WTC11 (cell line): Measurements from ENCODE around the gene CYBA. TPM values are rescaled to one million over a fixed set of nuclear protein-coding genes. Genes with fewer than 3 reads are reported as not detected.

Experiments used
- ATAC-seq: fragments of 200-7000 bp; cut with Tn5 transposase; 2 replicates; pipeline ENCODE4 v1.10.0; 2021; ENCODE audit warnings: mild to moderate bottlenecking, moderate library complexity
- CTCF ChIA-PET: fragments of 300-600 bp; sonication (Branson Sonifier 250); formaldehyde crosslinking; loops from one replicate; lab custom pipeline; 2021; ENCODE audit warnings: antibody characterized with exemption; lab: Charles Lee
- POLR2A ChIA-PET: fragments of 350-600 bp; sonication (Branson Sonifier 250); formaldehyde crosslinking; loops from one replicate; lab custom pipeline; 2021; ENCODE audit warnings: antibody characterized with exemption; lab: Charles Lee
- DNase-seq: peaks from one replicate; pipeline ENCODE4 v3.0.0; 2021; ENCODE audit warnings: low spot score
- H3K27ac Mint-ChIP-seq: 2 replicates; pipeline ENCODE4 v1.8.0; 2021; ENCODE audit warnings: mixed read lengths
- H3K27me3 Mint-ChIP-seq: 2 replicates; pipeline ENCODE4 v1.8.0; 2021; ENCODE audit warnings: low read depth, mild to moderate bottlenecking, moderate library complexity, mixed read lengths
- H3K36me3 Mint-ChIP-seq: 2 replicates; pipeline ENCODE4 v1.8.0; 2021; ENCODE audit warnings: mixed read lengths
- H3K4me1 Mint-ChIP-seq: 2 replicates; pipeline ENCODE4 v1.8.0; 2022; ENCODE audit warnings: mixed read lengths
- H3K4me3 Mint-ChIP-seq: 2 replicates; pipeline ENCODE4 v1.8.0; 2021; ENCODE audit warnings: mild to moderate bottlenecking, moderate library complexity, mixed read lengths
- H3K9me3 Mint-ChIP-seq: 2 replicates; pipeline ENCODE4 v1.8.0; 2021; ENCODE audit warnings: mixed read lengths
- CTCF ChIP-seq: fragments of 200-600 bp; IDR thresholded peaks from 2 replicates; pipeline ENCODE4 v1.8.0; 2022; ENCODE audit warnings: antibody characterized with exemption
- IRF1 ChIP-seq: sonication (generic); formaldehyde crosslinking; IDR thresholded peaks from 2 replicates; pipeline ENCODE4 v1.8.0; 2023; ENCODE audit warnings: missing genetic modification reagents
- NFYB ChIP-seq: sonication (generic); formaldehyde crosslinking; conservative IDR thresholded peaks from 2 replicates; pipeline ENCODE4 v1.8.0; 2022; ENCODE audit warnings: low read depth, missing genetic modification reagents
- PREB ChIP-seq: sonication (generic); formaldehyde crosslinking; IDR thresholded peaks from 2 replicates; pipeline ENCODE4 v1.8.1; 2022; ENCODE audit warnings: mild to moderate bottlenecking, missing genetic modification reagents, moderate library complexity, borderline replicate concordance
- SP1 ChIP-seq: sonication (generic); formaldehyde crosslinking; conservative IDR thresholded peaks from 2 replicates; pipeline ENCODE4 v1.8.1; 2022; ENCODE audit warnings: missing genetic modification reagents
- STAT6 ChIP-seq: sonication (generic); formaldehyde crosslinking; conservative IDR thresholded peaks from 2 replicates; pipeline ENCODE4 v1.8.1; 2023; ENCODE audit warnings: mild to moderate bottlenecking, low read depth, missing genetic modification reagents, moderate library complexity
- ZBTB43 ChIP-seq: sonication (generic); formaldehyde crosslinking; IDR thresholded peaks from 2 replicates; pipeline ENCODE4 v1.8.1; 2023; ENCODE audit warnings: mild to moderate bottlenecking, missing genetic modification reagents
- total RNA-seq: library from RNA; stranded (reverse); gene quantifications from 3 replicates; pipeline ENCODE4 v1.2.3, GENCODE V29; 2021

CYBA gene
- total RNA-seq, 1 experiment from 2014 or later, result 169 TPM

- TF ChIP-seq ZBTB43 (CRISPR knock-in tag), result no peak
- TF ChIP-seq NFYB, result peak; percentile 63
- TF ChIP-seq PREB (CRISPR knock-in tag), result peak; percentile 60; the same call in 1 of the 2 replicates
Measured at GRCh38 chr16:88686439-88687253, 35.8 kb upstream of the CYBA start, which contains the start of gene SNAI3 (continued).

- DNase-seq, result no peak
- ChIA-PET CTCF (interaction anchor here (1.1 to 5.8 kb wide), 9 partner anchors 13 to 171 kb away, joined by 3 to 111 read pairs (median 7); partner anchors contain the start of genes GALNS, IL17C, MVD and TRAPPC2L), POLR2A (interaction anchor here (0.5 to 0.6 kb wide), 2 partner anchors 74 to 723 kb away, joined by 3 read pairs; no protein-coding TSS in a partner anchor)
- Mint-ChIP-seq H3K4me1 (peaks cover 15% of the 10 kb centered on the region), H3K27me3 (peaks cover 28% of the 10 kb centered on the region), H3K4me3 (peak overlapping the region; percentile 74), H3K36me3 (no peaks in the 10 kb centered on the region), H3K27ac (no peak overlapping the region), H3K9me3 (no peaks in the 10 kb centered on the region)
- peak; percentile 35 for ATAC-seq
- TF ChIP-seq SP1 (CRISPR knock-in tag) (0 out of 2 replicates have a peak, but pooled peaks have one; percentile 4), STAT6 (CRISPR knock-in tag) (no peak)
Measured at GRCh38 chr16:88686062-88686438, 35.2 kb upstream of the CYBA start.

GRCh38 chr16:88685156-88686061, 34.6 kb upstream of the CYBA start:
- ChIA-PET POLR2A (no interaction called here), CTCF (interaction anchor here (0.6 to 5.8 kb wide), 24 partner anchors 12 to 179 kb away, joined by 3 to 111 read pairs (median 4); partner anchors contain the start of genes GALNS, IL17C, MVD and TRAPPC2L)
- Mint-ChIP-seq H3K27ac (no peak overlapping the region), H3K9me3 (no peaks in the 10 kb centered on the region), H3K4me1 (peaks cover 15% of the 10 kb centered on the region), H3K36me3 (peaks cover 2% of the 10 kb centered on the region; the same call in 1 of the 2 replicates), H3K4me3 (peak overlapping the region; percentile 74), H3K27me3 (peaks cover 28% of the 10 kb centered on the region)
- peak; percentile 37; the same call in 1 of the 2 replicates for TF ChIP-seq CTCF
- TF ChIP-seq IRF1 (CRISPR knock-in tag), result no peak
- DNase-seq (peak; percentile 50), ATAC-seq (peak; percentile 11)
